SU-DHL-6 (cell line): ENCODE data around the gene B3GALNT1.

ENCODE experiments used
- CTCF ChIP-seq: fragments of 200-600 bp; sonication (generic); IDR thresholded peaks from one replicate; pipeline ENCODE4 v1.5.1; 2017; ENCODE audit warnings: antibody characterized with exemption, mild to moderate bottlenecking, low read length, moderate library complexity; ENCODE audit not compliant: insufficient read depth, poor library complexity, severe bottlenecking
- EZH2phosphoT487 ChIP-seq: fragments of 200-600 bp; sonication (generic), shearing (Covaris generic); conservative IDR thresholded peaks from 2 replicates; pipeline ENCODE4 v1.6.1; 2018; ENCODE audit warnings: mild to moderate bottlenecking, antibody characterized with exemption, low read length, moderate library complexity, mixed read lengths

- TF ChIP-seq CTCF = no peak
- no peak for TF ChIP-seq EZH2phosphoT487
Measured at GRCh38 chr3:161150001-161150525, 44.9 kb upstream of the B3GALNT1 start.
